Measurements from ENCODE around the gene MTIF2.
"Not testable (repeated sequence)": the region's sequence is repeated elsewhere in the genome, so short reads cannot be mapped to it uniquely, and the experiment has no call there.

DNA sequence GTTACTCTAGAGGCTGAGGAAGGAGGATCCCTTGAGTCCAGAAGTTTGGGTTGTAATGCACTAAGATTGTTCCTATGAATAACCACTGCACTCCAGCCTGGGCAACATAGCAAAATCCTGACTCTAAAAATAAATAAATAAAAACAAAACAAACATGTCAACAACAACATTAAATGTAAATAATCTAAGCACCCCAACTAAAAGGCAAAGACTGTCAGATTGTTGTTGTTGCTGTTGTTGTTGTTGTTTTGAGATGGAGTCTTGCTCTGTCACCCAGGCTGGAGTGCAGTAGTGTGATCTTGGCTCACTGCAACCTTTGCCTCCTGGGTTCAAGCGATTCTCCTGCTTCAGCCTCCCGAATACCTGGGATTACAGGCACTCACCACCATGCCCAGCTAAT lies 77.1 kb downstream of the MTIF2 start:
- TF ChIP-seq, protein P1, sequence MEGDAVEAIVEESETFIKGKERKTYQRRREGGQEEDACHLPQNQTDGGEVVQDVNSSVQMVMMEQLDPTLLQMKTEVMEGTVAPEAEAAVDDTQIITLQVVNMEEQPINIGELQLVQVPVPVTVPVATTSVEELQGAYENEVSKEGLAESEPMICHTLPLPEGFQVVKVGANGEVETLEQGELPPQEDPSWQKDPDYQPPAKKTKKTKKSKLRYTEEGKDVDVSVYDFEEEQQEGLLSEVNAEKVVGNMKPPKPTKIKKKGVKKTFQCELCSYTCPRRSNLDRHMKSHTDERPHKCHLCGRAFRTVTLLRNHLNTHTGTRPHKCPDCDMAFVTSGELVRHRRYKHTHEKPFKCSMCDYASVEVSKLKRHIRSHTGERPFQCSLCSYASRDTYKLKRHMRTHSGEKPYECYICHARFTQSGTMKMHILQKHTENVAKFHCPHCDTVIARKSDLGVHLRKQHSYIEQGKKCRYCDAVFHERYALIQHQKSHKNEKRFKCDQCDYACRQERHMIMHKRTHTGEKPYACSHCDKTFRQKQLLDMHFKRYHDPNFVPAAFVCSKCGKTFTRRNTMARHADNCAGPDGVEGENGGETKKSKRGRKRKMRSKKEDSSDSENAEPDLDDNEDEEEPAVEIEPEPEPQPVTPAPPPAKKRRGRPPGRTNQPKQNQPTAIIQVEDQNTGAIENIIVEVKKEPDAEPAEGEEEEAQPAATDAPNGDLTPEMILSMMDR (conservative IDR thresholded peaks at IDR 0.05; ENCODE audit: low read depth, low read length): not testable (repeated sequence)
- not testable (repeated sequence) for TF ChIP-seq EZH2phosphoT487 (IDR thresholded peaks at IDR 0.05; ENCODE audit: borderline replicate concordance, low read length)
